Camera-type eye (tissue), 1 donor: ENCODE measurements around the gene LSM5. TPM values are rescaled to one million over a fixed set of nuclear protein-coding genes. Genes with fewer than 3 reads are reported as not detected.

Source experiments
- total RNA-seq: library from RNA; depleted of rRNA; stranded (reverse); fragments of >200 nt; gene quantifications from one replicate; pipeline ENCODE4 v1.2.3, GENCODE V29; 2014

LSM5 gene
- 28.9 TPM for total RNA-seq

GRCh38 chr7:32490127-32490796, at the start of gene LSM5:
Gene LSM5 (minus strand): TSS chr7:32490380. CDS start chr7:32490365, 15 bp downstream.

GRCh38 chr7:32495298-32496051, 5.3 kb upstream of the LSM5 start, which contains the start of gene AVL9:
Gene AVL9 (plus strand): TSS chr7:32495489. CDS start chr7:32495710, 221 bp downstream.

Other genes with a start within 250 kb of the LSM5 start
- 47.9 TPM for gene AVL9, start 5.1 kb upstream of the LSM5 start, total RNA-seq